OCI-M2 (cell line): ENCODE results near the gene ENTPD5.

Experiments used
- DNase-seq: peaks from one replicate; lab custom pipeline; 2025; ENCODE audit not compliant: unreplicated experiment; lab: John Stamatoyannopoulos, UW

The ENTPD5 gene, protein sequence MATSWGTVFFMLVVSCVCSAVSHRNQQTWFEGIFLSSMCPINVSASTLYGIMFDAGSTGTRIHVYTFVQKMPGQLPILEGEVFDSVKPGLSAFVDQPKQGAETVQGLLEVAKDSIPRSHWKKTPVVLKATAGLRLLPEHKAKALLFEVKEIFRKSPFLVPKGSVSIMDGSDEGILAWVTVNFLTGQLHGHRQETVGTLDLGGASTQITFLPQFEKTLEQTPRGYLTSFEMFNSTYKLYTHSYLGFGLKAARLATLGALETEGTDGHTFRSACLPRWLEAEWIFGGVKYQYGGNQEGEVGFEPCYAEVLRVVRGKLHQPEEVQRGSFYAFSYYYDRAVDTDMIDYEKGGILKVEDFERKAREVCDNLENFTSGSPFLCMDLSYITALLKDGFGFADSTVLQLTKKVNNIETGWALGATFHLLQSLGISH

DNA sequence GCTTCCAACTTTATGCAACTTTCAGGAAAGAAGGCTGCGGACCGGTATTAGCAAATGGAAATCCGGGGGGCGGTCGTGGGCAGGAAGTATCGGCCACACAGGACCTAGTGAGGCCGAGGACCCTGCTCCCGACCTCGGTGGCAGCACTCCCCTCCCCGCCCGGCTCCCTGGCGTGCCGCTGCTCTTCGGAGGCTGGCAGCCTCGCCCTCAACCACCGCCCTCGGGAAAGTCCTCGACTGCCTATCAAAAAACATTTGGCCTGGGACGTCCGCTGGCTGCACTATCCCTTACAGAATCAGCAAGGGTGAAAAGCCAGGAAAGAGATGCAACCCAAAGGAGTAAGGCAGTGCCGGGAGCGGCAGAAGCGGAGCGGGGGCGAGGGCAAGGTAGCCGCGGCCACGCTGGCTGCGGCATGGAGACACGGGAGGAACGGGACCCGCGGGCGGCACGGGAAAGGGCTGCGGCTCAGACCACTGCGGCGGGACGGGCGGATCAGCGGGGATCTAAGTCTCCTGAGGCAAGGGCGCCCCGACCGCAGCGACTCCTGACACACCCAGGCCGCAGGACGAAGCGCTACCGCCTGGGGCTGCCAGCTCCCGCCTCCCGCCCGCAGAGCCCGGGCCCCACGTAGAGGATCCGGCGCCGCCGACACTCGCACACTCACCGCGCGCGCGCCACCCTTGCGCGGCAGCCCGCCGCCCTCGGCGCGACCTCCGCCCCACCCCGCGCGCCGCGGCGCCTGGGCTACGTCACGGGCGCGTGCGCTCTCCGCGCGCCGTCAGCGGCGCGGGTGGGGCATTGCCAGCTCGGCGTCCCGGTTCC, at the start of gene ENTPD5, which contains the start of gene BBOF1:
Gene ENTPD5 (minus strand): TSS at position 703 of the 822 bp plus-strand sequence. CDS start 31,186 bp downstream, outside the sequence.
Gene BBOF1 (plus strand): TSS at position 764 of the 822 bp plus-strand sequence. CDS start 130 bp downstream, outside the sequence.
- DNase-seq: no peak

DNA sequence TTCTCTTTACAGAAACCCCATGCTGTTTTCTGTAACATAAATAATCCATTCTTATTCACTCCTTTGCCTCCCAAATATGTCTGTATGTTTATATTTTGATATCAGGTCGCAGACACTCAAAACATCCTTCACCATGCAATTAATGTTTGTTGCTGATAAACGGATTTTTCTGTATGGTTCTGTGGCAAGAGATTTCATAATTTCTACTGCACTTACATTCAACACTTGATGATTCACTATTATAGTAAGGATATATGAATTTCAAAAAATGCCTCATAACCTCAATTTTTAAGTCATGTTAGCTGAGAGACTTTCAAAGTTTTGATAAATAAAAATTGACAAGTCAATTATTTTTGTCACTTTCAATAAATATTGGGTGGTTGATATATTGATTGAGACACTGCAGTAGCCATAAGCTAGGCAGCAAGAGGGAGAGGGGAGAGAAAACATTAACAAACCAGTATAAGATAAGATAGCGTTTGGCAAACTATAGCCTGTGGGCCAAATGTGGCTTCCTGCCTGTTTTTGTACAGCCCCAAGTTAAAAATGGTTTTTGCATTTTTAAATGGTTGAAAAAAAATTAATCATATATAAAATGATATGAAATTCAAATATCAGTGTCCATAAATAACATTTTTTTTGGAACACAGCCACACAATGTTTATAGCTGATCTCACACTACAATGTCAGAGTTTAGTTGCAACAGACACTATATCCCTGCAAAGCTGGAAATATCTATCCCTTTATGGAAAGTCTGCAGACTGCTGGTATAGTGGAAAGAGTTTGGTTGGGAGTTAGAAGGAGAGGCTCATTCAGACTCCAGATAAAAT, 46.9 kb upstream of the ENTPD5 start:
- no peak for DNase-seq

DNA sequence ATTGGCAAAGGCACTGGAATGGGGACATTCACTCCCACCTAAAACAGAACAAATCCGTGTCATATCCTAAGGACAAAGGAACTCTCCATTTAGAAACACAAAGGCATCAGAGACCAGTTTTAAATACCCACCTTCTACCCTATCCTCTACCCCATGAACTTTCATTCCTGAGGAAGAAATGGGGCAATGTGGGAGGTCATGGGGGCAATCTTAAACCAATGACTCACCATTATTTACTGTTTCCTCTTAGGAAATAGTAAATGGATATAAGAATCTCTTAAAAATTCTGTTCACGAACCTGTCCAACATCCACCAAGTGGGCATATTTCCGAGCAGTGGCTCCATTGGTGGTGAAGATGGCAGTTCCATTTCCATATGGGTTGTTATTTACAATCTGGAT, 45.8 kb upstream of the ENTPD5 start:
- no peak for DNase-seq

DNA sequence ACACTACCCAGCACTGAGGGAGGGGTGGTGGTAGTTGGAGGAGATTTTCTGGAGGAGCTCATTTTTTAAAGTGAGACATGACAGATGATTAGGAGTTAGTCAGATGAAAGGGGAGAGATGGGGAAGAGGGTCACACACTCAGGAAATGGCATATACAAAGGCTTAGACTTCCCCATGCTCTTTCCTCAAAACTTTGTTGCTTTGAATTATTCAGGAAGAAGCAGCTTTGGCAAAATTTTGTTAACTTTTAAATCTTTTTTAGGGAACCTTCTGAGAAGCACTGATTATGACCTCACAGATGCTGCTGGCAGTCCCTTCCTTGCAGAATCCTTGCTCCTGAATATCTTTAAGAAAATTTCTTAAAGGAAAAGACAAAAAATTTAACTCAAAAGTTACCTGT, 45.3 kb upstream of the ENTPD5 start:
- no peak for DNase-seq

DNA sequence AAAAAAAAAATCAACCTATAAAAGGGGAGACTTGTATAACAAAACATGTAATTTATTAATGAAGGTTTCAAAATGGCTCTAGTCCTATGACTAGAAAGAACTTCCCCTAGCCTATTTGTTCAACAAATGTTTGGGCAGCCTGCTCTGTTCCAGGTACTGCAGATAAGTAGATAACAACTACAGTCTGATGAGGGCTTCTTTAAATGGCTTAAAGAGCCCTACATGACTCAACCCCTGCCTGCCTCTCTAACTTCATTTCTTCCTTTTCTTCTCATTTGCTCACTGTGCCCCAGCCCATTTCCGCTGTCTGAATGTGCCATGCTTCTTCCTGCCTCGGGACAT, 43.7 kb upstream of the ENTPD5 start:
- DNase-seq: no peak

DNA sequence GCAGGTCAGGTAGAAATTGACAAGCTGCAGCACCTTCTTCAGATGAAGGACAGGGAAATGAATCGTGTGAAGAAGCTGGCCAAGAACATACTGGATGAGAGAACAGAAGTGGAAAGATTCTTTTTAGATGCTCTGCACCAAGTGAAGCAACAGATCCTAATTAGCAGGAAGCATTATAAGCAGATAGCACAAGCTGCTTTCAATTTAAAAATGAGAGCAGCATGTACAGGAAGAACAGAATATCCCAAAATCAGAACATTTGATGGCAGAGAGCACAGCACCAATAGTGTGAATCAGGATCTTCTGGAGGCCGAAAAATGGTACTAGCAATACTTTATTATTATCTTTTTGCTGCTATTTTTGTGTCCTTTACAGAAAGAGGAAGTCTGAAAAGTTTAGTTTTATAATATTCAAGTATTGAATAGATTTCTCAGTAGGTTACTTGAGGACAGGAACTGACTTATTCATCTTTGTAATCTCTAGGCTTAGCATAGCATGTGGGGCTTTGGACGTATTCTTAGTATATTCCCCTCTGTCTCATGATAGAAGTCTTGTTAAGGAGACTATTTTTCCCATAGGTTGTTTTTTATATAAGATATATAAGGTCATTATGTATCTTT, 30.9 kb upstream of the ENTPD5 start:
- no peak for DNase-seq

DNA sequence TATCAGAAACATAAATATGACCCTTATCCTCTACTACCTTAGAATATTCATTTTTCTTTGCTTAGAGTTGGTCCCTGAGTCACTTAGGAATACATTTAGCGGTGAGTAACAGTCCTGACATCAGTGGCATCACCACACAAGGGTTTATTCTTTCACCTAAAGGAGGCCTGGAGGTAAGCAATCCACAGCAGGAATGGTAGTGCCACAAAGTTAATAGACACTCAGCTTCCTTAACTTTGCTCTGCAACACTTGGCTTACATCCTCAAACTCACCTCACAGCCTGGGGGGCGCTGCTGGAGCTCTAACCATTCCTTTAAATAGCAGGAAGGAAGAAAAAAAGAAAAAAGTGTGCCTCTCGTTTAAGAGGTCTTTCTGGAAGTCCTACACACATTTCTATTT, 29.2 kb upstream of the ENTPD5 start:
- no peak for DNase-seq

DNA sequence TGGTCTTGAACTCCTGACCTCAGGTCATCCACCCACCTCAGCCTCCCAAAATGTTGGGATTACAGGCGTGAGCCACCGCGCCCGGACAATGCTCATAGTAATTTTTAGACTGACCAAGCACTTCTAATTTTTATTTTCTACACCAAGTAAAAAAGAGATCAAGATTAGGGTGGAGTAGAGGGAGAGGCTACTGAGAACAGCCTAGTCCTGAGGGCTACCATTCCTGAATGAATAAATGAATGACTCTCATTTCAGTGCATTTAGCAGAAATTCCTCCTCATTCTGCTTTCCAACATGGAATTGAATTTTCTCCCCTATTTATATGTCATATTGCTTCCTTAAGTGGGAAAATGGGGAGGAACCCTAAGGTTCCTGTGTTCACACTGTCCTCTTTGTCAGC, 26.4 kb upstream of the ENTPD5 start:
- no peak for DNase-seq

DNA sequence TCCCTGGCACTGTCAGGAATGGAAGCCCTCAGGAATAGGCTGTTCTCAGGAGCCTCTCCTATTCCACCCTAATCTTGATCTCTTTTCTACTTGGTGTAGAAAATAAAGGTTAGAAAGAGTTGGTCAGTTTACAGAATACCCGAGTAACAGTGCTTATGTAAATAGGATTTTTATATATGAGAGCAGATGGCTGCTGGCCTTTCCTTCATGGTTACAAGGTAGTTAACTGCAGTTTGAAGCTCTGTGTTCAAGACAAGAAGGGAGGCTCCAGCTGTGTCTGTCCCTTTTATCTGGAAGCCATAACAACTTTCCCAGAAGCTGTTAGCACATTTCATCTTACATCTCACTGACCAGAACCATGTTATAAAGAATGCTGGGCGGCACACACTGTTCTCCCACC, 23.2 kb upstream of the ENTPD5 start:
- DNase-seq: no peak

DNA sequence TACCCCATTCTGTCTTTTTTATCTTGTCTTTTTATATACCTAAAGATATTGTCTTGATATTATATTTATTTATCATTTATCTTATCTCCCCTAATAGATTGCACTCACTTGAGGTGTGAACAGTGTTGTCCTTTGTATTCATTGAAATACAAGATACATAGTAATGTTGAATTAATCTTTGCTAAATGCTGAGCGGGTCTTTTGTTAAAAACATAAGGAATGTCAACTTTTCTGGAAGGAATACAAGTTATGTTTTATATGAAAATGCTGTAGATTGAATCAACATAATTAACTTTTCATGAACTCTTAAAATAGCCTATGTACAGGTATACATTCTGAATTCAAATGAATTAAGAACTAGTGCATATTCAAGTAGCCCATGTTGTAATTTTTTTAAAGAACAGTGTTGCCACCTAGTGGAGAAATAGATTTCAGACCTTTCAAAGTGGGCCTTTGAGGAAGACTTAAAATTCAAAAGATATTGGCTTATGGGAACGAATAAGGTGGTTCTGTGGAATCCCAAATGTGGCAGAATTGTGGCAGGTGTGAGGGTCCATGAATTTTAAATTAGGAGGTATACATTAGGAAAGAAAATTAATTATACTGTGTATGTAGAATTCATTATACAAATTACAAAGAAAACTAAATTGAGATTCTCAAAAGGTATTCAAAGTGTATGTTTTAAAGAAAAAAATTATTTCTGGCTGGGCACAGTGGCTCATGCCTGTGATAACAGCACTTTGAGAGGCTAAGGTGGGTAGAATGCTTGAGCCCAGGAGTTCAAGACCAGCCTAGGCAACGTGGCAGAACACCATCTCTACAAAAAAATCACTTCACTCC, 19.2 kb upstream of the ENTPD5 start:
- DNase-seq: no peak

DNA sequence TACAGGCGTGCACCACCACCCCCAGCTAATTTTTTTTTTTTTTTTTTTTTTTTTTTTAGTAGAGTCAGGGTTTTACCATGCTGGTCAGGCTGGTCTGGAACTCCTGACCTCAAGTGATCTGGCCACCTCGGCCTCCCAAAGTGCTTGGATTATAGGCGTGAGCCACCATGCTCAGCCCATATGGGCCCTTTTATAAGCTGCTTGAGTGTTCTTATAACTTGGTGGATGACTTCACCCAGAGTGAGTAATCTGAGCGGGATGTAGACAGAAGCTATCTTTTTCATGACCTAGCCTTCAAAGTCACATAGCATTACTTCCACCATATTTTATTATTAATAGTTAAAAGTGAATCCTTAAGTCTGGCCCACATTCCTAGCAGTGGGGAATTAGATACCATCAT, 16.5 kb upstream of the ENTPD5 start:
- DNase-seq: no peak

DNA sequence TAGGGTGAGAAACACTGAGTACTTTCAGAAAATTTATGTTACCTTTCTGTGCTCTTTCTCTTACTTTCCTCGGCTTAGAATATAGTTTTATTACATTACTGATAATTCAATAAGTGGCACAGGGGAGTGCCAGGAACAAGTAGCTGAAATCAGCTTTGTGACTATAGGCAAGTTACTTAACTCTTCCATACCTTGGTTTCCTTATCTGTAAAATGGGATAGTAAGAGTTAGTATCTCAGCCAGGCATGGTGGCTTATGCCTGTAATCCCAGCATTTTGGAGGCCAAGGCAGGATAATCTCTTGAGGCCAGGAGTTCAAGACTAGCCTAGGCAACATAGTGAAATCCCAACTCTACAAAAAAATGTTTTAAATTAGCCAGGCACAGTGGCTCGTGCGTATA, 15.5 kb upstream of the ENTPD5 start:
- DNase-seq: no peak

DNA sequence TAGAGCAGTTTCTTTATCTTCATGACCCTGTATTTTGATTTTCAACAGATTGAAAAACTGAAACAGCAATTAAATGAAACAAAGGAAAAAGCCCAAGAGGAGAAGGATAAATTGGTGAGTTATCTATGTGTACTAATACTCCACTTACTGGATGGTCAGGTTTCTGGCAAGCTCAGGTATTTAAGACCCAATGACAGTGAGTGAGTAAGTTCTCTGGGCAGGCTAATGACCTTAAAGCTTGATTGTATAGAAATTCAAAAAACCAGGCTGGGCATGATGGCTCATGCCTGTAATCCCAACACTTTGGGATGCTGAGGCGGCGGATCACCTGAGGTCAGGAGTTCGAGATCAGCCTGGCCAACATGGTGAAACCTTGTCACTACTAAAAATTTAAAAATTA, 10.0 kb upstream of the ENTPD5 start:
- DNase-seq: no peak

DNA sequence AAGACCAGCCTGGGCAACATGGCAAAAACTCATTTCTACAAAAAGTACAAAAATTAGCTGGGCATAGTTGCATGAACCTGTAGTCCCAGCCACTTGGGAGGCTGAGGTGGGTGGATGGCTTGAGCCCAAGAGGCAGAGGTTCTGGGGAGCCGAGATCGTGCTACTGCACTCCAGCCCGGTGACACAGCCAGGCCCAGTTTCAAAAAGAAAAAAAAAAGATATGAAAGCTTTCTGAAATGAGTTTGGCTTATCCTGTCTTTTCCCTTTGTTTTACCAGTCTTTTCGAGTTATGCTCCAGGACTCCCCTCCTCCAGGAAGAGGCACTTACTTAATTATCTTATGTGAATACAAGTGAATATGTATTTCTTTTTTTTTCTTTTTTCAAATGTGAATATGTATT, 3.3 kb upstream of the ENTPD5 start:
- DNase-seq: no peak

DNA sequence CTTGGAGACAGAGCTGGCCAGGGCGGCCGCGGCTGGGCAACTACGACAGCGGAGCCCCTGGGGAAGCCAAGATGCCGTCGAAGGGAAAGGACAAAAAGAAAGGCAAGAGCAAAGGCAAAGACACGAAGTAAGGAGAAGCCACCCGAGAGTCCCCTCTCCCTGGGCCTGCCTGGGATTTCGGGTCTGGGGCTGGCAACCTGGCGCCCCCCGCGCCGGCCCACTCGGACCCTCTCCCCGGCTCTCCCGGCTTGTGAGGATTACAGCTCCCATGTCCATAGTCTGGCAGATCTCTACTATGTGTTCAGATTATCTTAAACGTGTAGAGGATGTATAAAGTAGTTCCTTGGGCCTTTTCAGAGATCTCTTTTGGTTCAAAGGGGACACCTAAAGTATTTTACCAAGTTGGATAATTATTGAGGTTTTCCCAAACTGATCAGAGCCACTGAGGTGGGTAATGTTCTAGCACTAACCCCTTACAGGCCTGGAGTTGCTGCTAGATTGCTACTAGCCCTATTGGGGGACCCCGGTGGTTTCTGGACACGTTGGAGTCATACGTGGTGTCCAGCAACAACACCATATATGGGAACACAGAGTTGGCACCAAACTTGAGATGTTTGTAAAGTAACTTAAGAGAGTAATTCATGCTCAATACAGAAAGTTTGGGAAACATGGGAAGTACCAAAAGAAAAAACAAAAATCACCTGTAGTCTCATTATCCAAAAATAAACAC, 485 bp upstream of the ENTPD5 start:
- no peak for DNase-seq

DNA sequence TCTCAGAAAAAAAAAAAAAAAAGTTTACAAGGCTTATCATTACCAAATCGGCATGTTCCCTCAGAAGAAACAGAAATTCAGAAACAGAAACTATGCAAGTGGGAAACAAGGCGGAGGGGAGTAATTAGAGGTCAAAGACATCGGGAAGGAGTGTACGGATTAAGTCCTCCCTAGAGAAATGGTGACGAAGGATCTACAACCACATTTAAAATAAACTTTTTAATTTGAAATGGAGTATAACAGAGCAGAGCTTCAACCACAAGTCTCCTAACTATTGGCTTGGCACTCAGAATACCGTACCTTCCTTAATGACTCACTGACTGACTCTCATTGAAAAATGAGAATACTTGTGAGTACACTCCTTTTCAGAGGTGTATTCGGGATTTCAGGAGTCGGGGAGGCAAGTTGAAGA, 908 bp downstream of the ENTPD5 start:
- DNase-seq: no peak

DNA sequence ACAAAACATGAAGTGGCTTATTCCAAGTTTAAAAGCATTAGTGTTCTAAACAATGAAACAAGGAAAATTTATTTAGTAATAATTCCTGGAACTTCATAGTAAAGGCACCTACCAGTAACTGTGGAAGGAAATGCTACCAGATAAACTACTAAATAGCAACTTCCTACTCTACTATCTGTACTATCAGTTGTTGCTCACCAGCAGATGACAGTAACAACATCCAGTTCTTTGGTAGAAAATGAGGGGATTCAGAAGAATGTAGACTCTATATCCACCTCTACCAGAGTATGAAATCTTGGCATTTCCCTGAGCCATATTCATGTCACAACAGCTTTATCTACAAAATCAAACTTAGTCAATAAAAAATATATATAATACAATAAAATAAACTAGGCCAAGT, 3.1 kb downstream of the ENTPD5 start:
- DNase-seq: no peak

DNA sequence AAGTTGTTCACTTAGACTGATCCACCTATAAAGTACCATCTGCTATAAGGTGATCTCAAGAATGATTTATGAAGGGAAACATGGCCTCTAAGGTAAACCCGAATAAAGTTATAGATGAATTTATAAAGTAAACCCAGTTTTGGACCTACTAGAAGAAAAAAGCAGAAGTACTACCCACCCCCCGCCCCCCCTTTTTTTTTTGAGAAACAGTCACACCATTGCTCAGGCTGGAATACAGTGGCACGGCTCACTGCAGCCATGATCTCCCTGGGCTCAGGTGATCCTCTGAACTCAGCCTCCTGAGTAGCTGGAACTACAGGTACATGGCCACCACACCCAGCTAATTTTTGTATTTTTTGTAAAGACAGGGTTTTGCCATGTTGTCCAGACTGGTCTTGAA, 3.9 kb downstream of the ENTPD5 start:
- no peak for DNase-seq

DNA sequence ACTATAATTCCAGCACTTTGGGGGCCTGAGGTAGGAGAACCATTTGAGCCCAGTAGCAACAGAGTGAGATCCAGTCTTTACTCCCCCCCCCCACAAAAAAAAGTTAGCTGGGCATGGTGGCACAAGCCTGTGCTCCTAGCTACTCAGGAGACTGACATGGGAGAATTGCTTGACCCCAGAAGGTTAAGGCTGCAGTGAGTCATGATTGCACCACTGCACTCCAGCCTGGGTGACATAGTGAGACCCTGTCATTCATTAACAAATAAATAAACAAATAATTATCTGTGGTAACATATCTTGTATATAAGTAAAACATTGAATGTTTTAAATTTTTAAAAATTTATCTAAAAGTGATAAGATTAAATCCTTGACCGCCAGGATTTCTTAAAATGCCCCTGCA, 4.8 kb downstream of the ENTPD5 start:
- DNase-seq: no peak
